SKM-1 (cell line): Measurements from ENCODE around the gene TMEM235.

Source experiments
- DNase-seq: peaks from one replicate; lab custom pipeline; 2025; ENCODE audit not compliant: unreplicated experiment; lab: John Stamatoyannopoulos, UW

The TMEM235 gene

GRCh38 chr17:78230996-78231935 is at the start of gene TMEM235:
TMEM235 (plus strand) TSS chr17:78231631; CDS start chr17:78232024, 393 bp downstream.
- no peak for DNase-seq

- DNase-seq = no peak
Measured at GRCh38 chr17:78182504-78182903, 48.9 kb upstream of the TMEM235 start.

- DNase-seq = no peak
Measured at GRCh38 chr17:78183916-78184315, 47.5 kb upstream of the TMEM235 start.

- no peak for DNase-seq
Measured at GRCh38 chr17:78184351-78184750, 47.1 kb upstream of the TMEM235 start.

- DNase-seq = no peak
Measured at GRCh38 chr17:78184868-78185267, 46.6 kb upstream of the TMEM235 start.

- no peak for DNase-seq
Measured at GRCh38 chr17:78185981-78186691, 45.3 kb upstream of the TMEM235 start.

- peak; percentile 88 for DNase-seq
Measured at GRCh38 chr17:78186692-78187595, 44.5 kb upstream of the TMEM235 start, which contains the start of the genes AFMID and TK1. AFMID (plus strand) TSS chr17:78187362; CDS start chr17:78187371, 9 bp downstream. TK1 (minus strand) TSS chr17:78187052; CDS start chr17:78186994, 58 bp downstream.

- DNase-seq = no peak
Measured at GRCh38 chr17:78196716-78197115, 34.7 kb upstream of the TMEM235 start.

- no peak for DNase-seq
Measured at GRCh38 chr17:78197147-78197832, 34.1 kb upstream of the TMEM235 start.

- no peak for DNase-seq
Measured at GRCh38 chr17:78200451-78200850, 31.0 kb upstream of the TMEM235 start.

- no peak for DNase-seq
Measured at GRCh38 chr17:78202666-78203065, 28.8 kb upstream of the TMEM235 start.

- DNase-seq = no peak
Measured at GRCh38 chr17:78204387-78205123, 26.9 kb upstream of the TMEM235 start.

- DNase-seq = no peak
Measured at GRCh38 chr17:78205124-78205775, 26.2 kb upstream of the TMEM235 start.

GRCh38 chr17:78206298-78206697 is 25.1 kb upstream of the TMEM235 start:
- DNase-seq = no peak

GRCh38 chr17:78208486-78208885 is 22.9 kb upstream of the TMEM235 start:
- DNase-seq = no peak

- no peak for DNase-seq
Measured at GRCh38 chr17:78210111-78210510, 21.3 kb upstream of the TMEM235 start.

- no peak for DNase-seq
Measured at GRCh38 chr17:78211032-78211431, 20.4 kb upstream of the TMEM235 start.

- peak; percentile 77 for DNase-seq
Measured at GRCh38 chr17:78214016-78214705, 17.3 kb upstream of the TMEM235 start, which contains the start of gene BIRC5. BIRC5 (plus strand) TSS chr17:78214253; CDS start chr17:78214317, 64 bp downstream.
